ENCODE measurements around the gene PPFIBP2. TPM values are rescaled to one million over a fixed set of nuclear protein-coding genes. Genes with fewer than 3 reads are reported as not detected.

Gene PPFIBP2
- total RNA-seq, 1 experiment from 2014 or later, result 5.7 TPM

DNA sequence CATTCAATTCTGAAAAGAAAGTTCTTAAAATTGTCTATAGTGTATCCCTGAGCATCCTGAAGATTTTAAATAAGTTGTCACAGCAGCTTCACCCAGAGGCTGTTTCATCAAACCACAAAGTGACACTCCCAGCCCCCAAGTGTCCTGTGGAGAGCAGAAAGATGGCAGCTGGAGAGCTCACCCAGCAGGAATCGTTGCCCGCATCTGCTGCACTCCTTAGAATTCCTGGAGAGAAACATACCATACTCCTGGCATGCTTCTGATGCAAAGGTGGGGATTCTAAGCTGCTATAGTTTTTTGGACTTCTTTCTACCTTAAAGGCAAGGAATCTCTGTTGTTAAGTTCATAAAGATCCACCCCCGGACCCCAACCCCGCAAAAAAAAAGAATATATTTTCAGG is 173.0 kb downstream of the PPFIBP2 start:
- Histone ChIP-seq H3K4me3 (ENCODE audit: low read depth, low read length, poor library complexity, severe bottlenecking) (no peak overlapping the region), H3K27me3 (replicated peaks; ENCODE audit: insufficient read depth, low read depth, low read length, poor library complexity) (no peaks in the 10 kb centered on the region), H3K36me3 (ENCODE audit: insufficient read depth, low read length, poor library complexity, severe bottlenecking) (no peaks in the 10 kb centered on the region), H3K27ac (ENCODE audit: low read depth, low read length, poor library complexity, severe bottlenecking) (no peak overlapping the region), H3K4me1 (ENCODE audit: insufficient read depth, low read length, poor library complexity, severe bottlenecking) (no peaks in the 10 kb centered on the region), H3K9me3 (ENCODE audit: low read depth, low read length, poor library complexity, severe bottlenecking) (no peaks in the 10 kb centered on the region)
- no TSS peak for BruUV-seq (replicated peaks)
- ChIA-PET CTCF (interaction anchor here (0.7 kb wide), 1 partner anchor 588 kb away, joined by 4 read pairs; no protein-coding TSS in a partner anchor), POLR2A (ENCODE audit: low non-redundant PET) (no interaction called here)
- TF ChIP-seq, protein P1, sequence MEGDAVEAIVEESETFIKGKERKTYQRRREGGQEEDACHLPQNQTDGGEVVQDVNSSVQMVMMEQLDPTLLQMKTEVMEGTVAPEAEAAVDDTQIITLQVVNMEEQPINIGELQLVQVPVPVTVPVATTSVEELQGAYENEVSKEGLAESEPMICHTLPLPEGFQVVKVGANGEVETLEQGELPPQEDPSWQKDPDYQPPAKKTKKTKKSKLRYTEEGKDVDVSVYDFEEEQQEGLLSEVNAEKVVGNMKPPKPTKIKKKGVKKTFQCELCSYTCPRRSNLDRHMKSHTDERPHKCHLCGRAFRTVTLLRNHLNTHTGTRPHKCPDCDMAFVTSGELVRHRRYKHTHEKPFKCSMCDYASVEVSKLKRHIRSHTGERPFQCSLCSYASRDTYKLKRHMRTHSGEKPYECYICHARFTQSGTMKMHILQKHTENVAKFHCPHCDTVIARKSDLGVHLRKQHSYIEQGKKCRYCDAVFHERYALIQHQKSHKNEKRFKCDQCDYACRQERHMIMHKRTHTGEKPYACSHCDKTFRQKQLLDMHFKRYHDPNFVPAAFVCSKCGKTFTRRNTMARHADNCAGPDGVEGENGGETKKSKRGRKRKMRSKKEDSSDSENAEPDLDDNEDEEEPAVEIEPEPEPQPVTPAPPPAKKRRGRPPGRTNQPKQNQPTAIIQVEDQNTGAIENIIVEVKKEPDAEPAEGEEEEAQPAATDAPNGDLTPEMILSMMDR (conservative IDR thresholded peaks at IDR 0.05; ENCODE audit: low read depth, low read length), result no peak
- no peak for TF ChIP-seq EZH2 (IDR thresholded peaks at IDR 0.05; ENCODE audit: borderline replicate concordance, low read depth, low read length, poor library complexity, severe bottlenecking)
- no peak for DNase-seq (ENCODE audit: low spot score)
- intact Hi-C loops (cut with micrococcal nuclease; ENCODE audit: unreplicated experiment), result no loop called here

DNA sequence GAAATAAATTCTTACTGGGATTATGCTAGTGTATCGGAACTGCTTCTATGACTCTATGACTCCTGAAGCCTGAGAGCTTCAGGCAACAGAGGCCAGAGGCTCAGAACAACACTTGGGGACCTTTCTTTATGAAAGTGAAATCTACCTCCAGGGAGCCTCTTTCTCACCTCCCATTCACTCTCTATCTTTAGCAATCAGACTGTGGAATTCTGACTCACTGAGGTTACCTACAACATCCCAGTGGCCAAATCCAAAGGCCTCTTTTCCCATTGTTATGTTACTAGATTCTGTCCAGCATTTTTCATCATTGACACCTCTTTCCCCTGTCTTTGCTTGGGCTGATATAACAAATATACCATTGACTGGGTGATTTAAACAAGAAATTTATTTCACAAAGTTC is 173.6 kb downstream of the PPFIBP2 start:
- H3K4me1 ChIP-seq (ENCODE audit: insufficient read depth, low read length, poor library complexity, severe bottlenecking), result no peaks in the 10 kb centered on the region
- no peaks in the 10 kb centered on the region for H3K36me3 ChIP-seq (ENCODE audit: insufficient read depth, low read length, poor library complexity, severe bottlenecking)
- no peak for DNase-seq (ENCODE audit: low spot score)
- no peak overlapping the region for H3K4me3 ChIP-seq (ENCODE audit: low read depth, low read length, poor library complexity, severe bottlenecking)
- no peaks in the 10 kb centered on the region for H3K27me3 ChIP-seq (replicated peaks; ENCODE audit: insufficient read depth, low read depth, low read length, poor library complexity)
- CTCF ChIA-PET, result interaction anchor here (0.7 kb wide), 1 partner anchor 589 kb away, joined by 4 read pairs; no protein-coding TSS in a partner anchor
- H3K27ac ChIP-seq (ENCODE audit: low read depth, low read length, poor library complexity, severe bottlenecking), result no peak overlapping the region
- intact Hi-C loops (cut with micrococcal nuclease; ENCODE audit: unreplicated experiment), result no loop called here
- POLR2A ChIA-PET (ENCODE audit: low non-redundant PET), result no interaction called here
- BruUV-seq (replicated peaks), result no TSS peak
- H3K9me3 ChIP-seq (ENCODE audit: low read depth, low read length, poor library complexity, severe bottlenecking), result no peaks in the 10 kb centered on the region
- no peak for TF ChIP-seq EZH2 (IDR thresholded peaks at IDR 0.05; ENCODE audit: borderline replicate concordance, low read depth, low read length, poor library complexity, severe bottlenecking)
- TF ChIP-seq, protein P1 (conservative IDR thresholded peaks at IDR 0.05; ENCODE audit: low read depth, low read length), result no peak

DNA sequence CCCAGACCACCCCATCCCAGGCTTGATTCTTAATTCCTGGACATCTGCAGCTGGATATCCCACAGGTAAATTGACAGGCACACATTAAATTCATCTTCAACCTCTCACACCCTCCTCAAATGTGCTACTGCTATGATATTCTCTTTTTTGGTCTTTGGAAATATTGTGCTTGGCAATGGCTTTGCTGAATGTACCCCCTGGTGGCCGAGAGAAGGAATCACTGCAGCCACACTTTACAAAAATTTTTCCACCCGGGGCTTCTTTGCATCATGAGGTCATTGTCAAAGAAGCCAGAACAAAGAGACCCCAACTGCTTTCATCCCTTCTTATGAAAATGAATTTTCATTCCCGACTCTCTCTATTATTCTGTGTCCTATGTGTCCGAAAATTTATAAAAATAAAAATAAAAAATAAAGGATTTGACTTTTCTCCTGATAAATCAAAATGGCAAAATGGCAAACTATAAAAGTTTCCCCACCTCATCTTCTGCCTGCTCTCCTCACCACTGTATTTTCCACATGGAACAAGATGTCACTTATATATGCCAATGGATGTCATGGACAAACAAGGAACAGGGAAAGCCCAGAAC is 174.5 kb downstream of the PPFIBP2 start:
- intact Hi-C loops (cut with micrococcal nuclease; ENCODE audit: unreplicated experiment), result loop anchor here (1.0 kb wide), 1 partner anchor 117 kb away; no protein-coding TSS in a partner anchor

More for the DNA sequence above, 174.5 kb downstream of the PPFIBP2 start:
- H3K9me3 ChIP-seq (ENCODE audit: low read depth, low read length, poor library complexity, severe bottlenecking), result no peaks in the 10 kb centered on the region
- peak; percentile 52 for DNase-seq (ENCODE audit: low spot score)
- ChIA-PET POLR2A (ENCODE audit: low non-redundant PET) (no interaction called here), CTCF (interaction anchor here (2.0 kb wide), 1 partner anchor 117 kb away, joined by 7 read pairs; no protein-coding TSS in a partner anchor)
- no peaks in the 10 kb centered on the region for H3K4me1 ChIP-seq (ENCODE audit: insufficient read depth, low read length, poor library complexity, severe bottlenecking)
- H3K36me3 ChIP-seq (ENCODE audit: insufficient read depth, low read length, poor library complexity, severe bottlenecking), result no peaks in the 10 kb centered on the region
- no peak overlapping the region for H3K4me3 ChIP-seq (ENCODE audit: low read depth, low read length, poor library complexity, severe bottlenecking)
- no peak overlapping the region for H3K27ac ChIP-seq (ENCODE audit: low read depth, low read length, poor library complexity, severe bottlenecking)
- TF ChIP-seq, protein P1 (conservative IDR thresholded peaks at IDR 0.05; ENCODE audit: low read depth, low read length), result peak; percentile 71
- TF ChIP-seq EZH2 (IDR thresholded peaks at IDR 0.05; ENCODE audit: borderline replicate concordance, low read depth, low read length, poor library complexity, severe bottlenecking), result no peak
- BruUV-seq (replicated peaks), result no TSS peak
- peaks cover 6% of the 10 kb centered on the region for H3K27me3 ChIP-seq (replicated peaks; ENCODE audit: insufficient read depth, low read depth, low read length, poor library complexity)
